CD4-positive, alpha-beta T cell treated with Interleukin-15 for 1 hour (primary cell): Measurements from ENCODE around the gene GREM1.

ENCODE experiments used
- DNase-seq: peaks from one replicate; pipeline ENCODE4 v3.0.0-alpha.2; 2020

The GREM1 gene

DNA sequence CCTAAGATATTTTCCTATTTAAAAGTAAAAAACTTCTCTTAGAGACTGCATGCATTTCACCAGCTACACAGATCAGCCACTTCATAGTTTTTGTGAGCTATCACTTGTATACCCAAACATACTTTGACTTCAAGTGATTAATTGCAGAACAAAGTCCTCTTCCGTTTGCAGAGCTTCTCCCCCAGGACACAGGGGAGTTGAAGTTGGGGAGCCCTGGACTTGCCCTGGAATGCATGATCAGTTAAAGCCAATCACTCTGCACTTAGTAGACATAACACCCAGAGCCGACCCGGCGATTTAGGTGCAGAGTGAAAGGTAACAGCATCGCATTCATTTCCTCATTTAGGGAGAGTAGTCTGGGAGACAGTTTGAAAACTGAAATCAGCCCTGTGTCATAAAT lies 70.1 kb downstream of the GREM1 start:
- no peak for DNase-seq

DNA sequence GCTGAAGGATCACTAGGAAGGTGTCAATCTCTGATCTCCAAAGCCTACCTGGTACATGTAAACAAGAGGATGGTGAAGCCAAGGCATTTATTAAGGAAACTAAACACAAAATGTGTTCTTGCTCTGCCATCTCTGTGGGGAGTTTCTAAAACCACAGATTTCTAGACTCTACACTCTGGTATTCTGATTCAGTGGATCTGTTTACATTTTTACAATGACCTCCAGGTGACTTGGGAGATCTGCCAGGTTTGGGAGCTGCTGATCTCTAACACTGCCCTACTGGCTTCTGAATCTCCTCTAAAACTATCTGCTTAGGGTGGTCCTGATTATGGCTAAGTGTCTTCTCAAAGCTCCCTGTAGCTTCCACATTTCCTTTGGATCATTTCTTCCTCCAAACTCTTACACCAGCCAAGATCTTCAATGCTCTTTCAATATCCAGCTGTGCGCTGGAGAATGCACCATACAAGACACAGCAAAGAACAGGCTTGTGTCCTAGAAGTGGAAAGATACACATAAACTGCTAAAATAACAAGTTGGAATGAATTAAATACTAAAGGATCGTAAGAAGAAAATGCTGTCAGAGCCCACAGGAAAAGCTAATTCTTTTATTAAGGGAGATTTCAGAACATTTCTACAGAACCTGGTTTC lies 72.7 kb downstream of the GREM1 start:
- no peak for DNase-seq

GRCh38 chr15:32792436-32792835 lies 74.6 kb downstream of the GREM1 start:
- DNase-seq = no peak
